Measurements from ENCODE around the gene ADGRV1.

DNA sequence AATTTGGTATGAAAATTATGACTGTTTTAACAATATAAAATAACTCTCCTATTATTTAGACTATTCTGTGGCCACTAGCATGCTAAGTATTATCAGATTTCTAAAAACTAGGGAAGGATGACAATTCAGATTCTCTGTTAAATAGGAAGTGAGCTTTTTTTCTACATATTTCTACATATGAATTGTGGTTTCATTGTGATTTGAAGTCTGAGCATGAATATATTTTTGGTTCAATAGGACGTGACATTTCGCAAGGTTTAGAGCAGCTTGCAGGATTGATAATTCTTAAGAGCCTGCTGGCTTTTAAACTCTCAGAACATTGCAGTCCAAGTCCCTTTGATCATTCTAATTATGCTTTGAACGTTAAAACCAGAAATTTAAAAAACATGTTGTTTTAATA is 82.9 kb downstream of the ADGRV1 start:
- TF ChIP-seq POLR2AphosphoS5 (IDR thresholded peaks at IDR 0.05) (no peak), POLR2A (IDR thresholded peaks at IDR 0.05) (no peak)

Data from stomach (tissue), 4 donors.